GM06990 (cell line): ENCODE results near the gene ABCC4.
"Not testable (repeated sequence)": the region's sequence is repeated elsewhere in the genome, so short reads cannot be mapped to it uniquely, and the experiment has no call there.

Experiments used
- DNase-seq: peaks from one replicate; pipeline ENCODE4 v3.0.0-alpha.2; 2011; ENCODE audit not compliant: insufficient read length; ENCODE audit errors: extremely low read depth
- H3K27me3 ChIP-seq: replicated peaks from 2 replicates; pipeline ENCODE4 v1.6.0; 2011; ENCODE audit warnings: low read length; ENCODE audit not compliant: control insufficient read depth, insufficient read depth
- H3K36me3 ChIP-seq: 2 replicates; pipeline ENCODE4 v1.5.1; 2011; ENCODE audit warnings: low read length; ENCODE audit not compliant: control insufficient read depth, insufficient read depth
- H3K4me3 ChIP-seq: replicated peaks from 2 replicates; pipeline ENCODE4 v1.5.1; 2011; ENCODE audit warnings: low read depth, mild to moderate bottlenecking, control low read depth, low read length
- CTCF ChIP-seq: IDR thresholded peaks from 2 replicates; pipeline ENCODE4 v1.5.1; 2011; ENCODE audit warnings: low read length, control low read depth, mild to moderate bottlenecking, inconsistent platforms; ENCODE audit not compliant: insufficient read depth, poor library complexity, severe bottlenecking

Gene ABCC4

GRCh38 chr13:95206116-95206515 lies 95.1 kb downstream of the ABCC4 start:
- no peak for DNase-seq

GRCh38 chr13:95204231-95204765 lies 97.0 kb downstream of the ABCC4 start:
- TF ChIP-seq CTCF, result no peak
- DNase-seq, result no peak
- H3K27me3 ChIP-seq, result no peaks in the 10 kb centered on the region
- H3K36me3 ChIP-seq, result peaks cover 11% of the 10 kb centered on the region
- H3K4me3 ChIP-seq, result no peak overlapping the region

More at GRCh38 chr13:95206116-95206515, 95.1 kb downstream of the ABCC4 start:
- no peak for TF ChIP-seq CTCF
- H3K27me3 ChIP-seq, result no peaks in the 10 kb centered on the region
- H3K4me3 ChIP-seq, result no peak overlapping the region
- peaks cover 11% of the 10 kb centered on the region for H3K36me3 ChIP-seq

- no peak overlapping the region for H3K4me3 ChIP-seq
- H3K36me3 ChIP-seq, result peaks cover 12% of the 10 kb centered on the region
- H3K27me3 ChIP-seq, result no peaks in the 10 kb centered on the region
- no peak for TF ChIP-seq CTCF
- DNase-seq, result no peak
These were observed 99.2 kb downstream of the ABCC4 start for GRCh38 chr13:95201814-95202651.

DNA sequence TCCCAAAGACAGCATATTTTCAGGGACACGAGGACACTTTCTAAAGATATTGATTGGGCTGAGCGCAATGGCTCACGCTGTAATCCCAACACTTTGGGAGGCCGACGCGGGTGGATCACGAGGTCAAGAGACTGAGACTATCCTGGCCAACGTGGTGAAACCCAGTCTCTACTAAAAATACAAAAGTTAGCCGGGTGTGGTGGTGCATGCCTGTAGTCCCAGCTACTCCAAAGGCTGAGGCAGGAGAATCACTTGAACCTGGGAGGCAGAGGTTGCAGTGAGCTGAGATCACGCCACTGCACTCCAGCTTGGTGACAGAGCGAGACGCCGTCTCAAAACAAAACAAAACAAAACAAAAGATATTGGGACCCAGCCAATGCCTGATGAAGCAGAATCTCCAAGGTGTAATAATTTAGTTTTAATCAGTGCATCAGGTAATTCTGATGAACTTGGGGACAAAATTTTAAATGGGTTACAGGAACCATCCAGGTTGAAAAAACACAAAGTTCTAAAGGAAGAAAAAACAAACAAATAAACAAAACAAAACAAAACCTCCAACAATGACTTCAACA lies 100.8 kb downstream of the ABCC4 start:
- not testable (repeated sequence) for H3K27me3 ChIP-seq, H3K4me3 ChIP-seq, DNase-seq, H3K36me3 ChIP-seq

- Histone ChIP-seq H3K36me3 (peaks cover 6% of the 10 kb centered on the region), H3K4me3 (no peak overlapping the region), H3K27me3 (no peaks in the 10 kb centered on the region)
- no peak for DNase-seq
- no peak for TF ChIP-seq CTCF
These were observed 101.4 kb downstream of the ABCC4 start for GRCh38 chr13:95199896-95200295.

- not testable (repeated sequence) for H3K27me3 ChIP-seq, H3K36me3 ChIP-seq, H3K4me3 ChIP-seq, DNase-seq
These were observed 102.6 kb downstream of the ABCC4 start for GRCh38 chr13:95198606-95199005.
